ENCODE measurements around the gene KIAA1210. TPM values are rescaled to one million over a fixed set of nuclear protein-coding genes. Genes with fewer than 3 reads are reported as not detected.

The KIAA1210 gene
- total and polyA plus RNA-seq, 9 donors, result 0.04 to 1.7 (median 0.42) TPM; not detected in 1

GRCh38 chrX:119094819-119095218 lies 32.8 kb downstream of the KIAA1210 start:
- intact Hi-C loops (cut with DNase I), result no loop called here
- Histone ChIP-seq H3K4me3 (no peak overlapping the region), H3K9me3 (no peaks in the 10 kb centered on the region), H3K4me1 (ENCODE audit: insufficient read depth) (no peaks in the 10 kb centered on the region), H3K27me3 (no peaks in the 10 kb centered on the region), H3K27ac (no peak overlapping the region), H3K36me3 (no peaks in the 10 kb centered on the region)
- 57 to 70% (median 63%) methylated on average over 3 of the region's 3 CpGs for WGBS, 3 donors
- no peak for DNase-seq
- TF ChIP-seq EP300 (IDR thresholded peaks at IDR 0.05), result no peak
- TF ChIP-seq CTCF (IDR thresholded peaks at IDR 0.05), result no peak
- TF ChIP-seq POLR2A (IDR thresholded peaks at IDR 0.05), result no peak

- WGBS, 3 donors, result 60 to 66% (median 60%) methylated on average over 7 of the region's 7 CpGs
- no peaks in the 10 kb centered on the region for H3K36me3 ChIP-seq
- intact Hi-C loops (cut with DNase I), result no loop called here
- no peak overlapping the region for H3K4me3 ChIP-seq
- no peaks in the 10 kb centered on the region for H3K9me3 ChIP-seq
- TF ChIP-seq POLR2A (IDR thresholded peaks at IDR 0.05) (no peak), CTCF (IDR thresholded peaks at IDR 0.05) (no peak), EP300 (IDR thresholded peaks at IDR 0.05) (no peak)
- no peaks in the 10 kb centered on the region for H3K4me1 ChIP-seq (ENCODE audit: insufficient read depth)
- H3K27me3 ChIP-seq, result no peaks in the 10 kb centered on the region
- DNase-seq, result no peak
- no peak overlapping the region for H3K27ac ChIP-seq
Observed at GRCh38 chrX:119093991-119094735, 33.4 kb downstream of the KIAA1210 start.

- Histone ChIP-seq H3K36me3 (no peaks in the 10 kb centered on the region), H3K4me1 (ENCODE audit: insufficient read depth) (no peaks in the 10 kb centered on the region), H3K9me3 (no peaks in the 10 kb centered on the region), H3K27me3 (no peaks in the 10 kb centered on the region), H3K27ac (no peak overlapping the region), H3K4me3 (no peak overlapping the region)
- intact Hi-C loops (cut with DNase I), result no loop called here
- DNase-seq, result no peak
- TF ChIP-seq EP300 (IDR thresholded peaks at IDR 0.05) (no peak), POLR2A (IDR thresholded peaks at IDR 0.05) (no peak), CTCF (IDR thresholded peaks at IDR 0.05) (no peak)
- WGBS, 3 donors, result 82 to 88% (median 82%) methylated on average over 1 of the region's 1 CpG
Observed at GRCh38 chrX:119090627-119091026, 37.0 kb downstream of the KIAA1210 start.

GRCh38 chrX:119089619-119090018 lies 38.0 kb downstream of the KIAA1210 start:
- H3K9me3 ChIP-seq, result no peaks in the 10 kb centered on the region
- H3K4me3 ChIP-seq, result no peak overlapping the region
- H3K27me3 ChIP-seq, result no peaks in the 10 kb centered on the region
- TF ChIP-seq CTCF (IDR thresholded peaks at IDR 0.05) (no peak), POLR2A (IDR thresholded peaks at IDR 0.05) (no peak), EP300 (IDR thresholded peaks at IDR 0.05) (no peak)
- no peak for DNase-seq
- no peaks in the 10 kb centered on the region for H3K4me1 ChIP-seq (ENCODE audit: insufficient read depth)
- no peak overlapping the region for H3K27ac ChIP-seq
- H3K36me3 ChIP-seq, result no peaks in the 10 kb centered on the region
- intact Hi-C loops (cut with DNase I), result no loop called here
- WGBS, 3 donors, result 81 to 87% (median 84%) methylated on average over 1 of the region's 1 CpG

Measured in ovary (tissue), 9 donors.